IPS DF 19.7 (cell line): ENCODE results near the gene SPATA2.

Experiments
- DNase-seq: peaks from one replicate; pipeline ENCODE4 v3.0.0-alpha.2; 2013; ENCODE audit warnings: low read depth, low spot score

The SPATA2 gene

DNA sequence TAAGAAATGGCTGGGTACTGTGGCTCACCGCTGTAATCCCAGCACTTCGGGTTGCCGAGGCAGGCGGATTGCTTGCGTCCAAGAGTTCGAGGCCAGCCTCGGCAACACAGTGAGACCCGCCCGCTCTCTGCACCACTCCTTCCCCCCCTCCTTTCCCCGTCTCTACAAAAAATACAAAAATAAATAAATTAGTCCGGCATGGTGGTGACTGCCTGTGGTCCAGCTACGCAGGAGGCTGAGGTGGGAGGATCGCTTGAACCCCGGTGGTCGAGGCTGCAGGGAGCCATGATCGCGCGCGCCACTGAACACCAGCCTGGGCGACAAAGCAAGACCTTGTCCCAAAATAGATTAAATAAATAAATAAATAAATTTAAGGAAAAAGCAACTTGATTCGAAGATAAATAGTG, 20.4 kb upstream of the SPATA2 start:
- DNase-seq: no peak

DNA sequence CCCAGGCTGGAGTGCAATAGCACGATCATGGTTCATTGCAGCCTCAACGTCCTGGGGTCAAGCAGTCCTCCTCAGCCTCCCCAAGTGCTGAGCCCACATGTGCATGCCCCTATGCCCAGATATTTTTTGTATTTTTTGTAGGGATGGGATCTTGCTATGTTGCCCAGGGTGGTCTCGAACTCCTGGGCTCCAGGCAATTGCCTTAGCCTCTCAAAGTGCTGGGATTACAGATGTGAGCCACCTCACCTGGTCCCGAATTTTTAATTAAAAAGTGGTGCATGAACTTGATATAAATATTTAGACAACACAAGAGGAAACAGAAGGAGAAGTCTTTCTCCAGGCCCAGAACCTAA, 13.8 kb upstream of the SPATA2 start:
- no peak for DNase-seq

DNA sequence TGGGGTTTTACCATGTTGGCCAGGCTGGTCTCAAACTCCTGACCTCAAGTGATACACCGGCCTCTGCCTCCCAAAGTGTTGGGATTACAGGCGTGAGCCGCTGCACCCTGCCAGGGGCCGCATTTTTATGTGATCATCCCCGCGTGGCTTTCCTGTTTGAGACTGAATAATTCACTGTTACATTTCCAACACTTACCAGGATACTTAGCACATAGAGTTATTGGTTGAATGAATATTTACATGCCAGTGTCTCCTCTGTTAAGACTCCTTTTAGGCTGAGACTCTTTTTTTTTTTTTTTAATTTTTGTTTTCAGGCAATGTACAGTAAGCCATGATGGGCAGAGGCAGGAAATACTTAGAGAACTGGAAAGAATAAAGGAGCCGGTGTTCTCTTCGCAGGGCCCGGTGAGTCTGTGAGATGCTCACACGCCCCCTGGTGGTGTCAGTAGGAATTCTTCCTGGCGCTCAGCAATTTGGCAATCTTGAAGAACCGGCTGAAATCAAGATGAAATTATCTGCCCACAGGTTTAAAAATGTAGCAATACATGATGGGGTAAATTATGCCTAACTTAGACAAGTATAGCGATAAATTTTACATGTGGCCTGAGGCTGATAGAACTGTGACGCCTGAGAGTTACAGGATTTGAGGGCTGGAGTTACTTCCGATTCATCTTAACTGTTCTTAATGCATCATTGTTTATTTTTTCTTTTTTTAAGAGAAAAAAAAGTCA, 13.2 kb upstream of the SPATA2 start:
- DNase-seq: no peak

DNA sequence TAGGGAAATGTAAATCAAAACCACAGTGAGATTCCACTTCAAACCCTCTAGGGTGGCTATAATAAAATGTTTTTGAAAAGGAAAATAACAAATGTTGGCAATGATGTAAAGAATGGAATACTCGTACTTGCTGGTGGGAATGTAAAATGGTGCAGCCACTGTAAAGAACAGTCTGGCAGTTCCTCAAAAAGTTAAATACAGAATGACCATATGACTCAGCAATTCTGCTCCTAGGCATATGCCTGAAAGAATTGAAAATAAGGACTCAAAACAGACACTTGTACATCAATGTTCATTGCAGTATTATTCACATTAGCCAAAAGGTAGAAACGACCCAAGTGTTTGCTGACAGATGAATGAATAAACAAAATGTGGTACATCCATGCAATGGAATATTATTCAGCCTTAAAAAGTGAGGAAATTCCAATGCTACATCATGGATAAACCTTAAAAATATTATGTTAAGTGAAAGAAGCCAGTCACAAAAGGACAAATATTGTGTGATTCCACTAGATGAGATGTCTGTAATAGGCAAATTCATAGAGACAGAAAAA, 10.6 kb upstream of the SPATA2 start:
- DNase-seq: no peak

DNA sequence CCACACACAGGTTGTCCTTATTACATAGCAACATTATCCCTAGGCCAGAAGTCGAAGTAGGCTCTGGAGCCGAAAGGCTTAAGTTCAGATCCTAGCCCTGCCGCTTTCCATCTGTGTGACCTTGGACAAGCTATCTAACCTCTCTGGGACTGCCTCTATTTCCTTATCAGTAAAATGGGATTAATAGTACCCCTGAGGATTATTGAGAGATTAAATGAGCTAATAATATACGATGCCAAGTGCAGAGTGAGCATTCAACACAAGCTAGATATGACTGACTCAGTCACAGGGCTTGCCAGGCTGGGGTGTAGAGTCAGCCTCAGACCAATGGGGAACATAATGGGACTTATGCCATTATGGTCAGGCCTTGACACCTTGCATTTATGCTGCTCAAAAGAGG, 8.9 kb upstream of the SPATA2 start:
- DNase-seq: no peak

DNA sequence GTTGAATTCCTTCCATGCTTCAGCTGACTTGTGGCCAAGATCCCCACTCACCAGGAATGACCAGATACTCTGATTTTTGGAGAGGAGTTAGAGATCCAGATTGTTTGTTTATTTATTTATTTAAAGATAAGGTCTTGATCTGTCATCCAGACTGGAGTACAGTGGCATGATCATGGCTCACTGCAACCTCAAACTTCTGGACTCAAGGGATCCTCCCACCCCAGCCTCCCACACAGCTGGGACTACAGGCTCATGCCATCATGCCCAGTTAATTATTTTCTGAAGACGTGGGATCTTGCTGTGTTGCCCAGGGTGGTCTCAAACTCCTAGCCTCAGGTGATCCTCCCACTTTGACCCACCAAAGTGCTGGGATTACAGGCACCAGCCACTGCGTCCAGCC, 4.1 kb upstream of the SPATA2 start:
- no peak for DNase-seq

DNA sequence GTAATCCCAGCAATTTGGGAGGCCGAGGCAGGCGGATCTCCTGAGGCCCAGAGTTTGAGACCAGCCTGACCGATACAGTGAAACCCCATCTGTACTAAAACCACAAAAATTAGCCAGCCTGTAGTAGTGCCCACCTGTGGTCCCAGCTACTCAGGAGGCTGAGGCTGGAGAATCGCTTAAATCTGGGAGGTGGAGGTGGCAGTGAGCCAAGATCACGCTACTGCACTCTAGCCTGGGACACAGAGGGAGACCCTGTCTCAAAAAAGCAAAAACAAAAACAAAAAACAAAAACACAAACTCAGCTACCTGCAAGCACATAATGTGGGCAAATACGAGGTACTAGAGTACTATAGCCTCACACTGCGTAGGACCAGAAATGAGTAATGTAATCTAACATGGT, 3.7 kb upstream of the SPATA2 start:
- DNase-seq: no peak

DNA sequence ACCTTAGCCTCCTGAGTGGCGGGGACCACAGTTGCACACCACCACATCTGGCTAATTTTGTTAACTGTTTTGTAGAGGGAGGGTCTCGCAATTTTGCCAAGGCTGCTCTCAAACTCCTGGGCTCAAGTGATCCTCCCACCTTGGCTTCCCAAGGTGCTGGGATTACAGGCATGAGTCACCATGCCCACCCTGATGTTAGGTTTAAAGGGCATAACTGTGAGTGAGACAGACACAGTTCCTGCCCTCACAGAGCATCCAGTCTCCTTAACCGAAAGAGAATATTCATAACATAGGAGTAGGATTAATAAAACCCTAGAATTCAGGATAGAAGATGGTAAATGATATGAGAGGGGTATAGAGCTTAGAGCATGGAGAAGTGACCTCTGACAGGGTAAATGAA, 3.1 kb upstream of the SPATA2 start:
- no peak for DNase-seq

DNA sequence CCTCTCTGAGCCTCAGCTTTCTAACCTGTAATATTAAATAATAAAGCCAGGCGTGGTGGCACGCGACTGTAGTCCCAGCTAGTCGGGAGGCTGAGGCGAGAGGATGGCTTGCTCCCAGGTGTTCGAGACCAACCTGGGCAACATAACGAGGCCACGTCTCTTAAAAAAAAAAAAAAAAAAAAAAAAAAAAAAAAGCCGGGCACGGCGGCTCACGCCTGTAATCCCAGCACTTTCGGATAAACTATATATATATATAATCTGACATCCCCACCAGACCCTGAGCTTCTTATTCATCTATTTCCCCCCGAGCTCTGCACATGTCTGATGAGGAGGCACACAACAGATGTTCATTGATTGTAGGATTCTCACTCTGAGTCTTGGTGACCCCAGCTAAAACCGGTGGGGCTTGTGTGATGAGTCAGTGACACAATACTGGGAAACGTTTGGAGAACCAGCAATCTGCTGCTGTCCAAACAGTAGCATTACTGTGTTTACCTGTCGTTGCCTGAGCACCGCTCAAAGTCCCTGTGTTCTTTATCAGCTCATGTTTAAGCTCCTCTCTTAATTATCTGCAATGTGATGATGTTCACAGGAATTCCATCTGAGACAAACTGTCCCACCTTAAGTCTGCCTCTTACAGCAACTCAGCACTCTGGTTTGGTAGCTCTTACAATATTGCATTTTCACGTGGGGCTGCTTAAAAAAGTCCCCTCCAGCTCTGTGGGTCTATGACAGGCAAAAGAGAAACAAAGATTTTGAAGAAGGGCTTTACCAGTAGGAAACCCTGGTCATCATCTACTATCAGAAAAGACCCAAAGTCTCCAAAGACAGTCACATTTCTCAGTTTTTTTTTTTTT, 1.0 kb upstream of the SPATA2 start:
- no peak for DNase-seq

DNA sequence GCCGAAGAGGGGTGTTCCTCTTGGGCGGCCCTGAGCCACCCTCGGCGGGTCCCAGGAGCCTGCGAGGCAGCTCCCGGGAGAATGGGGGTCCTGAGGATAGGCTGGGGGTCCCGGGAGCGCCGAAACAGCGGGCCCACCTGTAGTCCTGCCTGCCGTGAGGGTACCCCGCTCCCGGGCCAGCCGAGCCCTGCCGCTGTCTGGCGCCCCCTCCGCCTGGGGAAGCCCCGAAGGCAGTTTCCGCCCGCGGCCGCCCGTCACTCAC, 280 bp downstream of the SPATA2 start:
- DNase-seq: no peak

DNA sequence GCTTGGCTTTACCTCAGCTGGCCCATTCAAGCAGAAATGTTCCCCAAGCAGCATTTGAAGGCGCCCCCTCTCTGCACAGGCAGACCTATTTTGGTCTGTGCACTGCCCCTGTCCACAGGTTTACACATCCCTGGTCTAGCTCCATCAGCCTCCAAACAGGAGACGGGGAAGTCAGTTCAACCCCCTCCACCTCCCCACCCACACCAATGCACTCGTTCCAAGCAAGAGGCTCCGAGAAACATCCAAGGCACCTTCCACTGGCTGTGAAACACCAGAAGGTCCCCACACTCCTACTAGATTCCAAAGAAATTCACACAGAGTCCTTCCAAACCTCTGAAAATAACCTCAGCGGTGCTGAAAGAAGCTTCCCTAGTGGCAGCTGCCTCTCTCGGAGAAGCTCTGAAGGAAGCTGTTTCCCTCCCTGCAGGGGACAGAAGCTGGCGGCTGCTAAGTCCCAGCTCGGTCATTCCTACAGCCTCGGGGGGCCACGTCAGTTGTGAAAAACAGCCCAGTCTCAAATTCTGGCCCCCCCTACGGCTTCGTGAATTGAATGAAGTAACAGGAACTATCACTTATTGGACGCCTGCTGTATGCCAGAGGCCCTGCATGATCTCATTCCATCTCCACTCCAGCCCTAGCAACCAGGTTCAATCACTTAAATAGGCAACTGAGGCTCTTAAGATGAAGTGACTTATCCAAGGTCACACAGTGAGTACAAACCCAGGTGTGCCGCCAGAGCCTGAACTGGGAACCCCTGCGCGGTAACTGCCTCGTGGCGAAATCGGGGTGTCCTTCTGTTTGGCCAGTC, 815 bp downstream of the SPATA2 start:
- DNase-seq: no peak

DNA sequence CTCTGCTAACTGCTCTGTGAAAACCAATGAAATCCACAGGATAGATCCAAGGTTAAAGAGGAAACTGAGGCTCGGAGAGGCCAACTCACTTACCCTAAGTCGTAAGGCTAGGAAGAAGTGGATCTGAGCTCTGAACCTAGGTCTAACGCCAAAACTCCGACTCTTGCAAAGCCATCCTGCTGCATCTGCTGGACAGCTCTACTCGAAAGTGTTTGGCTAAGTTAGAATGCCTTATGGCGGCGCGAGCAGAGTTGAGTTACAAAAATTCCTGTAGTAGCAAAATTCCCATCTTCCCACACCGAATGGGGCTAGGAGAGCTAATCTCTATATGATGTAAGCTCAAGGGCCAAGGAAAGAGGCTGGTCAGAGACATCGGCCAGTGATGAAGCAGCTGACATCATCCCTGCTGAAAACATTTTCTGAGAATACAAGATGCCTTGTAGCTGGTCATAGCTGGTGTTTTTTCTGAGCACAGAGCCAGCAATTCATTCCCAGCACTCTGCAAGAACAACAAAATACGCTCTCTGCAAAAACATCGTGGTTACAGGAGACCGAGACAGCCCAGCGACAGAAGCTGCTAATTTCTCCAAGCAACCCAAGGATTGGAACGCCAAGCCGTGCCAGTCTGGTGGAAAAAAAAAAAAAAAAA, 1.8 kb downstream of the SPATA2 start:
- DNase-seq: no peak

DNA sequence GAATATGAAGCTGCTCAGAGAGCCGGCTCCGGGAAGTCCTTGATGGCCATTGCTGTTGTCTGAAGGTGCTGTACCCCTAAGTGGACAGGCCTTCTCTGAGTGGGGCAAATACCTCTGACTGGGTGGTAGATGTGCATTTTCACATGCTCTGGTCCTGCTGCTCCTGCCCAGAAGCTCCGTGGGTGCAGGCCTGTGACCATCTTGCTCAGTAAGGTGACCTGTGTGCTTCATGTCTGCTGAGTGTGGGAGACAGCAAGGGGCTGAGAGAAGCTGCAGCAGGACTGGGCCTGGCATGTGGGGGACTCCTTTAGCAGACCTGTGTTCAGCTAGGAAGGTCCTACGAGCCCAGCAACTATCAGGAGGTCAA, 5.0 kb downstream of the SPATA2 start:
- DNase-seq: no peak

DNA sequence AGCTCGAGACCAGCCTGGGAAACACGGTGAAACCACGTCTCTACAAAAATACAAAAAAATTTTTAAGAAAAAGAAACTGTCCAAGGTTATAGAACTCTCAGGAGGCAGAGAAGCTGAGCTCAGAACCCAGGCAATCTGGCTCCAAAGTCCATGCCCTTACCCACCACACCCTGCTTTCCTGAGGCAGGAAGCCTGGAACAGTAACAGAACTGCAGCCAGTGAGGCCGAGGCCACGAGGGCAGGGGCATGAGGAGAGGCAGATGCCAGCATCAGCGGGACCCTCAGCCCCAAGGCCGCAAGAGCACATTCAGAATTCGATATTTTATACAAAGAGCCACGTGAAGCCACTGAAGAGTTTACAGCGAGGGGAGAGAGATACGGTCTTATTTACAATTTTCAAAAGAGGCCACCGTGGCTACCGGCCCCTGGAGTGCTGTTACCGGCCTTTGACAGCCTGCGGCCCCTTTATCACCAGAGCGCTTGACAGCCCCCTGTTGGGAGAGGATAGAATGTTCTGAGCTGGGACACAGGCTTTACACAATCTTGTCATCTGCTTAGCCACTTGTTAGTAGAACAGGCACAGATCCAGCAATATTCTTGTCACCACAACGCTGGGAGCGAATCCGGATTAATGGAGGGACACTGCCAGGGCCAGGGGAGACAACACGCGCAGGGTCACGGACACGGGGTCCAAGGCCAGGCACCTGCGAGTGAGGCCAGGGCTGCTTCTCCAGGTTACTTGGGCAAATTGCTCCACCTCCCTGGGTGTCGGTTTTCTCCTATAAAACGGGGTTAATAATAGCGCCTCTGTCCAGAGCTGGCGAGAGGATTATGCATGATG, 5.6 kb downstream of the SPATA2 start:
- DNase-seq: no peak

DNA sequence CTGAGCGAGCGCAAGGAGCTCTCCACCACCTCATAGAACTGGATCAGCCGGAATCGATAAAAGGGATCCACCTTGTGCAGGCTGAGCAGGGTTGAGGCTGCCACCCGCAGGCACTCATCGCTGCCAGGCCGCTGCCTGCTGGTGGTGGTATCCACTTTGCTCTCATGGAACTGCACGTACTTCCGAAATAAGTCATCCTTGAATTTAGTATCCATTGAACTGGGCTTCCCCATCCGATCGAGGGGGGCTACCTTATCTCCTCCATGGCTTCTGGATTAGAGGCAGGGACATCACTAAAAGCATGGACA, 7.1 kb downstream of the SPATA2 start:
- no peak for DNase-seq

DNA sequence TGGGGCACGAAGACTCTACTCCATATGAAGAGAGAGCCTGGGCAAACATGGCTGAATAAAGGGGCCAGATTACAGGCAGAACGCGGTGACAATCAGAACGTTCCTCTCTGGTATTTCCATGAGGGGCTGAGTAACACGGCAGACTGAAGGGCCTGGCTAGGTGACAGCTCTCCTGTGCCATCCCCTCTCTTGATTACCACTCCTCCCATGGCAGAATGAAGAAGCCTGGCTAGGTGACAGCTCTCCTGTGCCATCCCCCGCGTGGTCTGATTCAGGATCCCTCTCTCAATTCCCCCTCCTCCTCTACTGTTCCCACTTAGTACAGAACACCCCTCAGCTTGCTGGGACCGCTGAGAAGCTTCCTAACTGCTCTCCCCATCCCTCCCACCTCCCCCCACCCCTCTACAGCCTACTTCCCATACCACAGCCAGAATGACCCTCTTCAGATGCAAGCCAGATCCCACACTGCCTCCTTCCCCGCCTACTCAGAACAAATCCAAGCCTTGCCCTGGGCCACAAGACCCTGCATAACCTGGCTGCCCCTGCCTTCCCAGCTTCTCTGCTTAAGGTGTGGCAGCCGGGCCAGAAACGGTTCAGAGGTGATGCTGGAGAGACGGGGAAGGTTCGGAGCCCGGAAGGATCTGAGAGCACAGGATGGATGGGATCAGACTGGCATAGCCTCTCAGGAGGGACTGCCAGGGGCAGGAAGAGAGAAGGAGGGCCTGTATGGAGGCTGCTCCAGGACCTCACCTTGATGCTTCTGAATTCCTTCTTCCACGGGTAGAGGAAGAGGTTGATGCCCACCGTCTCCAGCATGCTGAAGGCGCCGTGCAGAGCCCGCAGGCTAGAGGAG, 7.7 kb downstream of the SPATA2 start:
- no peak for DNase-seq

DNA sequence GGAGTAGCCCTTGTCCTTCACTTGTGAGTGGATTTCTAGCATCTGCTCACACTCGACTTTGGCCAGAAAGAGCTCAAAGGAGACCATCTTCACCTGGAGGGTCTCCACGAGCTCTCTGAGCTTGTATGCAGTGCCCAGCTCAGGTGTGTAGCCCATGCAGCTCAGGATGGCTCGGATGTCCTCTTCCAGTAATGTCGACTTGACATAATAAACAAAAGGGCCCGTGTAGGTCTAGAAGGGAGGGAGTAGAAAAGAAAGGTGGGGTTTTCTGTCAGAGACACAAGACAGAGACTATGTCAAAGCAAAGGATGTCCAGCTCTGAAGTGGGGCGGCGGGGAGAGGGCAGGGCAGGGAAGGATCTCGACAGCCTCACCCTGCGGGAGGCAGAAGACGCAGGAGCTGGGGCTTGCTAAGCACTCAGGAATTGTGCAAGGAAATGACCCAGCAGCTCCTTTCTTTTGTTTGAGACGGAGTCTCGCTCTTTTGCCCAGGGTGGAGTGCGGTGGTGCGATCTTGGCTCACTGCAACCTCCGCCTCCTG, 8.6 kb downstream of the SPATA2 start:
- DNase-seq: no peak

DNA sequence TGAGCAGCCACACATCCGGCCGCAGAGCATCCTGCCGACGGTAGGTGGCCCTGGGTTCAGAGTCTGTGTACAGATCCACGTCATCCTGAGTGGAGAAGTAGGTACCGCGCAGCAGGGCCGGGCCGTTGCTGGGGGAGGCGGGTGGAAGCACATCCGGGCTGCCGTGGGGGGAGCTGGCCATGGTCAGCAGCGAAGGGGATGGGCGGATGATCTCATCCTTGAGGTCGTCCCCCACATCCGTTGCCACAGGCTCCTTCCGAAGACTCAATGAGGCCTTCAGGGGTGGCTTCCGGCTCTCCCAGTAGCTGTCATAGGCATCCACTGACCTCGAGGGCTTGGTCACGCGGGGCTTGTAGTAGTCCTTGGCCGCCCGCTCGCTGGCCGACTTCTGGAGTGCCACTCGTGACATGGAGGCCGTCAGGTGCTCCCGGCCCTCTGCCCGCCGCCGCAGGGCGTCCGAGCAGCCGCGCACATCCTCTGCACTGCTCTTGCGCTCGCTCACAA, 9.2 kb downstream of the SPATA2 start:
- DNase-seq: no peak

DNA sequence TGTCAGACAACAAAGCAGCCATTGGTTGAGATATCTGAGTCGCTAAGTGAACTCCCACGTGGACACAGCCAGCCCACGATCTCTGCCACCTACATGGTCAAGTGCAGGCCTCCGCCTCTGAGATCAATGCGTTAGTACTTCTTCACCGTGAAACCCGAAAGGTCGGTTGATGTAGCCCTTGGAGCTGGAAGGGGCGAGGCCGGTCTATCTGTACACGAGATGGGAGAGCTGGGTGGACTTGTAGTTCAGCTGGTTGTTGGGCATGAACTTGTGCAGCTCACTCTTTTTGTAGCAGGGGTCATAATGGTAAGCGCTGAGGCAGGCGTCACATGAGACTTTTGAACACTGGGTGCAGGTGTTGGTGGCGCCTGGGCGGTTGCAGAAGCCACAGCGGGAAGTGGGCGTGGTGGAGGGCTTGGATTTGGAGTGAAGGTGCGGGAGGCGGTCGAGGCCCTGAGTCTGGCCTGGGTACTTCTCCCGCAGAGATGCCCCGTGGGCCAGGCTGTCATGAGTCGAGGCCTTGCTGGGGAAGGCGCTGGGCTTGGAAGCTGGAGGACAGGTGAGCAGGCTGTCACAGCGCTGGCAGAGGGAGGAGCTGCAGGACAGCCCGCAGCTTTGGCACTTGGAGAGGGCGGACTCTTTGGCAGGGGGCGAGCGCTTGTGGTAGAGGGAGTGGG, 9.8 kb downstream of the SPATA2 start:
- DNase-seq: no peak
